HG03066 (cell line): ENCODE results near the gene RASAL3.

ENCODE experiments used
- ATAC-seq: cut with Tn5 transposase; IDR thresholded peaks from one replicate; pipeline ENCODE4 v1.9.1; 2021; ENCODE audit warnings: low read depth; ENCODE audit not compliant: unreplicated experiment

Gene RASAL3

GRCh38 chr19:15449620-15450527, 14.5 kb downstream of the RASAL3 start, which contains the start of gene WIZ:
Gene WIZ (minus strand): TSS chr19:15449956. CDS start chr19:15448307, 1,649 bp downstream.
- no peak for ATAC-seq

- ATAC-seq = no peak
Measured at GRCh38 chr19:15448778-15449619, 15.3 kb downstream of the RASAL3 start.

GRCh38 chr19:15448044-15448777, 16.1 kb downstream of the RASAL3 start:
- ATAC-seq = no peak

- ATAC-seq = no peak
Measured at GRCh38 chr19:15447057-15447456, 17.3 kb downstream of the RASAL3 start.

GRCh38 chr19:15445807-15446376, 18.5 kb downstream of the RASAL3 start:
- no peak for ATAC-seq

GRCh38 chr19:15445227-15445605, 19.1 kb downstream of the RASAL3 start:
- ATAC-seq = no peak

- ATAC-seq = no peak
Measured at GRCh38 chr19:15444505-15445226, 19.7 kb downstream of the RASAL3 start.

GRCh38 chr19:15443838-15444237, 20.5 kb downstream of the RASAL3 start:
- ATAC-seq = no peak

- no peak for ATAC-seq
Measured at GRCh38 chr19:15443325-15443724, 21.0 kb downstream of the RASAL3 start.

- no peak for ATAC-seq
Measured at GRCh38 chr19:15442142-15442920, 22.0 kb downstream of the RASAL3 start.

GRCh38 chr19:15441317-15441716, 23.0 kb downstream of the RASAL3 start:
- ATAC-seq = no peak

- no peak for ATAC-seq
Measured at GRCh38 chr19:15439821-15440641, 24.3 kb downstream of the RASAL3 start.

GRCh38 chr19:15439078-15439799, 25.1 kb downstream of the RASAL3 start:
- ATAC-seq = no peak

- ATAC-seq = no peak
Measured at GRCh38 chr19:15438577-15438976, 25.8 kb downstream of the RASAL3 start.

GRCh38 chr19:15438124-15438496, 26.2 kb downstream of the RASAL3 start:
- no peak for ATAC-seq

- no peak for ATAC-seq
Measured at GRCh38 chr19:15437355-15438123, 26.8 kb downstream of the RASAL3 start.

- no peak for ATAC-seq
Measured at GRCh38 chr19:15436826-15437110, 27.6 kb downstream of the RASAL3 start.
